Prostate gland (tissue), 2 donors: ENCODE measurements around the gene ANKRA2. TPM values are rescaled to one million over a fixed set of nuclear protein-coding genes. Genes with fewer than 3 reads are reported as not detected.

Source experiments
- DNase-seq: peaks from one replicate; pipeline ENCODE4 v3.0.0-alpha.2; 2019; ENCODE audit warnings: low spot score
- H3K27ac ChIP-seq, 2 donors: fragments of 200-600 bp; sonication (generic); 2 replicates each; pipeline ENCODE4 v1.5.1; 2017 to 2019
- H3K27me3 ChIP-seq: fragments of 200-600 bp; sonication (generic); replicated peaks from 2 replicates; pipeline ENCODE4 v1.5.1; 2019; ENCODE audit not compliant: insufficient read depth
- H3K36me3 ChIP-seq, 2 donors: fragments of 200-600 bp; sonication (generic); 1 replicate in 1 of 2; 2 replicates in 1 of 2; pipeline versions ENCODE4 v1.5.1 to v1.8.1; 2017 to 2019
- H3K4me1 ChIP-seq: fragments of 200-600 bp; sonication (generic); replicated peaks from 2 replicates; pipeline ENCODE4 v1.5.1; 2019
- H3K4me3 ChIP-seq, 2 donors: fragments of 200-600 bp; sonication (generic); 2 replicates each; pipeline ENCODE4 v1.5.1; 2017 to 2019
- H3K9me3 ChIP-seq: fragments of 200-600 bp; sonication (generic); 2 replicates; pipeline ENCODE4 v1.5.1; 2017
- POLR2A ChIP-seq: fragments of 450-650 bp; IDR thresholded peaks from one replicate; pipeline ENCODE4 v1.6.1; 2016; ENCODE audit warnings: antibody characterized with exemption, mild to moderate bottlenecking
- POLR2AphosphoS5 ChIP-seq: sonication (generic); formaldehyde crosslinking; IDR thresholded peaks from one replicate; pipeline ENCODE4 v1.6.1; 2017; ENCODE audit warnings: antibody characterized with exemption
- WGBS: methylation state at CpG from one replicate; pipeline ENCODE4 v1.1.5; 2018; 5-methylcytosine and 5-hydroxymethylcytosine counted together
- intact Hi-C: fragments of 100-400 bp; cut with DNase I; formaldehyde crosslinking; loops from one replicate; pipeline ENCODE4 v1.14.2; 2022
- total RNA-seq, 2 donors: library from RNA; depleted of rRNA; stranded (reverse); fragments of >200 nt; gene quantifications; one replicate each; pipeline ENCODE4 v1.1.0, GENCODE V29; 2016
- TF ChIP-seq, protein P1 (sequence below), 4 experiments: fragments of 200-600 bp in 2 of 4; fragments of 450-650 bp in 2 of 4; sonication (generic) in 2 of 4; IDR thresholded peaks; 1 replicate in 3 of 4; 2 replicates in 1 of 4; pipeline ENCODE4 v1.5.1; 2016 to 2019; ENCODE audit warnings: antibody characterized with exemption in 4 of 4, mild to moderate bottlenecking in 2 of 4, moderate library complexity in 2 of 4

Gene ANKRA2
- total RNA-seq, 2 donors from 2014 or later = 36.5 to 43.1 TPM

GRCh38 chr5:73529081-73529480, 36.4 kb downstream of the ANKRA2 start:
- Histone ChIP-seq H3K4me3 (no peak overlapping the region), H3K36me3 (no peaks in the 10 kb centered on the region), H3K4me1 (no peaks in the 10 kb centered on the region), H3K27me3 (no peaks in the 10 kb centered on the region), H3K9me3 (no peaks in the 10 kb centered on the region), H3K27ac (no peak overlapping the region)
- no peak for TF ChIP-seq POLR2A
- TF ChIP-seq POLR2AphosphoS5 = no peak
- TF ChIP-seq, protein P1, sequence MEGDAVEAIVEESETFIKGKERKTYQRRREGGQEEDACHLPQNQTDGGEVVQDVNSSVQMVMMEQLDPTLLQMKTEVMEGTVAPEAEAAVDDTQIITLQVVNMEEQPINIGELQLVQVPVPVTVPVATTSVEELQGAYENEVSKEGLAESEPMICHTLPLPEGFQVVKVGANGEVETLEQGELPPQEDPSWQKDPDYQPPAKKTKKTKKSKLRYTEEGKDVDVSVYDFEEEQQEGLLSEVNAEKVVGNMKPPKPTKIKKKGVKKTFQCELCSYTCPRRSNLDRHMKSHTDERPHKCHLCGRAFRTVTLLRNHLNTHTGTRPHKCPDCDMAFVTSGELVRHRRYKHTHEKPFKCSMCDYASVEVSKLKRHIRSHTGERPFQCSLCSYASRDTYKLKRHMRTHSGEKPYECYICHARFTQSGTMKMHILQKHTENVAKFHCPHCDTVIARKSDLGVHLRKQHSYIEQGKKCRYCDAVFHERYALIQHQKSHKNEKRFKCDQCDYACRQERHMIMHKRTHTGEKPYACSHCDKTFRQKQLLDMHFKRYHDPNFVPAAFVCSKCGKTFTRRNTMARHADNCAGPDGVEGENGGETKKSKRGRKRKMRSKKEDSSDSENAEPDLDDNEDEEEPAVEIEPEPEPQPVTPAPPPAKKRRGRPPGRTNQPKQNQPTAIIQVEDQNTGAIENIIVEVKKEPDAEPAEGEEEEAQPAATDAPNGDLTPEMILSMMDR (IDR thresholded peaks at IDR 0.05) = no peak
- no peak for DNase-seq
- intact Hi-C loops = no loop called here
- WGBS = 79% methylated on average over 1 of the region's 1 CpG

DNA sequence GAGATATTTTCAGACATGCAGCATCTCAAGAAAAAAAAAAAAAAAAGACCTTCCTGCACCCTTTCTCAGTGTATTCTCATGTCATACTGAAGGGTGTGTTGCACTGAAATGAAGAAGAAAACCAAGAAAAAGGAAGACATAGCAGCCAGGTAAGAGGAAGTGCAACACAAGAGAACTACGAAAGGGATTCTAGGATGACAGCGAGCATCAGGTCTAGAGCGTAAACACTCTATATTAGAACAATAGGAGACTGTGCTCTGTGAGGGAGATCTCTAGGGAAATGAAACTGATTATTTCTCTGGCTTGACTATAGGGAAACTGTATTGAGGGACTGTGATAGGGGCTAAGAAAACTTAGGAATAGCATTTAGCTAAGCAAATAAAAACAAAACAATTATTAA, 37.2 kb downstream of the ANKRA2 start:
- no peaks in the 10 kb centered on the region for H3K36me3 ChIP-seq
- intact Hi-C loops = no loop called here
- H3K9me3 ChIP-seq = no peaks in the 10 kb centered on the region
- no peaks in the 10 kb centered on the region for H3K4me1 ChIP-seq
- 67% methylated on average over 3 of the region's 3 CpGs for WGBS
- DNase-seq = no peak
- no peaks in the 10 kb centered on the region for H3K27me3 ChIP-seq
- H3K27ac ChIP-seq = no peak overlapping the region
- H3K4me3 ChIP-seq = no peak overlapping the region
- TF ChIP-seq POLR2A (no peak), POLR2AphosphoS5 (no peak)
- TF ChIP-seq, protein P1 (IDR thresholded peaks at IDR 0.05) = no peak

- Histone ChIP-seq H3K27ac (no peak overlapping the region), H3K4me1 (no peaks in the 10 kb centered on the region), H3K36me3 (no peaks in the 10 kb centered on the region), H3K9me3 (no peaks in the 10 kb centered on the region), H3K4me3 (no peak overlapping the region), H3K27me3 (no peaks in the 10 kb centered on the region)
- DNase-seq = no peak
- no peak for TF ChIP-seq POLR2A
- no peak for TF ChIP-seq POLR2AphosphoS5
- TF ChIP-seq, protein P1 (IDR thresholded peaks at IDR 0.05) = no peak
- WGBS = 58% methylated on average over 3 of the region's 3 CpGs
- intact Hi-C loops = no loop called here
These were observed 39.7 kb downstream of the ANKRA2 start for GRCh38 chr5:73525606-73526203.

GRCh38 chr5:73523861-73524260, 41.6 kb downstream of the ANKRA2 start:
- Histone ChIP-seq H3K27ac (no peak overlapping the region), H3K4me1 (no peaks in the 10 kb centered on the region), H3K36me3 (no peaks in the 10 kb centered on the region), H3K9me3 (no peaks in the 10 kb centered on the region), H3K4me3 (no peak overlapping the region), H3K27me3 (no peaks in the 10 kb centered on the region)
- 88% methylated on average over 1 of the region's 1 CpG for WGBS
- DNase-seq = no peak
- TF ChIP-seq POLR2A = no peak
- TF ChIP-seq, protein P1 (IDR thresholded peaks at IDR 0.05) = no peak
- TF ChIP-seq POLR2AphosphoS5 = no peak
- intact Hi-C loops = no loop called here

- Histone ChIP-seq H3K9me3 (no peaks in the 10 kb centered on the region), H3K27me3 (no peaks in the 10 kb centered on the region), H3K4me1 (no peaks in the 10 kb centered on the region), H3K4me3 (no peak overlapping the region), H3K27ac (no peak overlapping the region), H3K36me3 (no peaks in the 10 kb centered on the region)
- WGBS = 83% methylated on average over 7 of the region's 7 CpGs
- no peak for DNase-seq
- no peak for TF ChIP-seq POLR2AphosphoS5
- TF ChIP-seq, protein P1 (IDR thresholded peaks at IDR 0.05) = no peak
- no peak for TF ChIP-seq POLR2A
- intact Hi-C loops = no loop called here
These were observed 42.5 kb downstream of the ANKRA2 start for GRCh38 chr5:73522989-73523388.
